ENCODE measurements around the gene MILR1.

DNA sequence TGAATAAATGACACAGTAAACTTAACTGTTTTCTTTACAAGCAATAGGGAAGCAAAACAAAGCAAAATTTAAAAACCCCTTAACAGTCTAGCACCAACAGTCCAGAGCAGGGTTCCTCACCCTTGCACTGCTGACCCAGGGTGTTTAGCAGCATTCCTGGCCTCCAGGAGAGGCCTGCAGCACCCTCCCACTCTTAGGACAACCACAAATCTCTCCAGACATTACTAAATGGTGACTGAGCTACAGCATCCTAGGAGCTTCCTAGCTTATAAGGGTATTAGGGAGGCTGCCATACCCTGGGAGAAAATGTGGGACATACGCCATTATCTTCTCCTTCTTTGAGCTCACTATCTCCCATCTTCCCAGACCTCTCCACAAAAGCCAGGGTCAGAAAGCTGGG, 32.0 kb downstream of the MILR1 start:
- TF ChIP-seq, protein P1, sequence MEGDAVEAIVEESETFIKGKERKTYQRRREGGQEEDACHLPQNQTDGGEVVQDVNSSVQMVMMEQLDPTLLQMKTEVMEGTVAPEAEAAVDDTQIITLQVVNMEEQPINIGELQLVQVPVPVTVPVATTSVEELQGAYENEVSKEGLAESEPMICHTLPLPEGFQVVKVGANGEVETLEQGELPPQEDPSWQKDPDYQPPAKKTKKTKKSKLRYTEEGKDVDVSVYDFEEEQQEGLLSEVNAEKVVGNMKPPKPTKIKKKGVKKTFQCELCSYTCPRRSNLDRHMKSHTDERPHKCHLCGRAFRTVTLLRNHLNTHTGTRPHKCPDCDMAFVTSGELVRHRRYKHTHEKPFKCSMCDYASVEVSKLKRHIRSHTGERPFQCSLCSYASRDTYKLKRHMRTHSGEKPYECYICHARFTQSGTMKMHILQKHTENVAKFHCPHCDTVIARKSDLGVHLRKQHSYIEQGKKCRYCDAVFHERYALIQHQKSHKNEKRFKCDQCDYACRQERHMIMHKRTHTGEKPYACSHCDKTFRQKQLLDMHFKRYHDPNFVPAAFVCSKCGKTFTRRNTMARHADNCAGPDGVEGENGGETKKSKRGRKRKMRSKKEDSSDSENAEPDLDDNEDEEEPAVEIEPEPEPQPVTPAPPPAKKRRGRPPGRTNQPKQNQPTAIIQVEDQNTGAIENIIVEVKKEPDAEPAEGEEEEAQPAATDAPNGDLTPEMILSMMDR (optimal IDR thresholded peaks at IDR 0.05 in 1 of 3, IDR thresholded peaks at IDR 0.05 in 1 of 3, conservative IDR thresholded peaks at IDR 0.05 in 1 of 3; ENCODE audit: extremely low read depth in 1 of 3, insufficient read depth in 2 of 3, low read length in 3 of 3): no peak
- TF ChIP-seq EZH2 (IDR thresholded peaks at IDR 0.05; ENCODE audit: low read length): no peak
